Right ventricle myocardium superior (tissue), 1 donor: ENCODE data around the gene CCN5. TPM values are rescaled to one million over a fixed set of nuclear protein-coding genes. Genes with fewer than 3 reads are reported as not detected.
A peak's percentile ranks its signal among the peaks of the same experiment; 100 is the strongest.
"Not testable (repeated sequence)": the region's sequence is repeated elsewhere in the genome, so short reads cannot be mapped to it uniquely, and the experiment has no call there.

Experiments used
- ATAC-seq: fragments of 200-7000 bp; cut with Tn5 transposase; one replicate; pipeline ENCODE4 v1.9.1; 2020; ENCODE audit warnings: mild to moderate bottlenecking; ENCODE audit not compliant: poor library complexity
- DNase-seq: peaks from one replicate; pipeline ENCODE4 v3.0.0-alpha.2; 2020
- intact Hi-C: fragments of 100-400 bp; cut with DNase I; formaldehyde crosslinking; loops from one replicate; pipeline ENCODE4 v1.11.2; 2022
- long read RNA-seq: library from polyadenylated mRNA; unstranded; transcript quantifications from one replicate; pipeline ENCODE4 v2.0.0, GENCODE V29; 2021
- total RNA-seq: library from RNA; stranded (reverse); fragmentation: NEBNext Ultra II Directional; extraction: Animal tissue kit (Norgen Biotek cat#: 25700); gene quantifications from one replicate; pipeline ENCODE4 v1.2.1, GENCODE V29; 2021
- donor health status: DM: no; HTN: yes; CAD: no; lungs with severe emphysema.

Gene CCN5
- total RNA-seq = 15.8 TPM
- long read RNA-seq, transcript WISP2-203 (5 exons, 1,600 nt) = major isoform, 25 of 47 reads
- long read RNA-seq, transcript WISP2-201 (4 exons, 1,403 nt) = minor isoform, 6 of 47 reads
- long read RNA-seq, partial matches to known transcripts = 1 of 47 reads
- long read RNA-seq, other reads (novel, unspliced or antisense) = 14 of 47 reads

GRCh38 chr20:44714701-44715498, at the start of gene CCN5:
Gene CCN5 (plus strand): TSS chr20:44715369. CDS start chr20:44715391, 22 bp downstream.
- intact Hi-C loops = no loop called here
- DNase-seq = peak; percentile 96

GRCh38 chr20:44666066-44666465, 49.1 kb upstream of the CCN5 start:
- no peak for DNase-seq
- intact Hi-C loops = no loop called here
- ATAC-seq = no peak

More at GRCh38 chr20:44714701-44715498, at the start of gene CCN5:
- peak; percentile 89 for ATAC-seq

- ATAC-seq, intact Hi-C loops: not testable (repeated sequence)
These were observed 44.3 kb upstream of the CCN5 start for GRCh38 chr20:44670851-44671250.

GRCh38 chr20:44671541-44671940, 43.6 kb upstream of the CCN5 start:
- DNase-seq, intact Hi-C loops, ATAC-seq: not testable (repeated sequence)

More at GRCh38 chr20:44670851-44671250, 44.3 kb upstream of the CCN5 start:
- DNase-seq = not testable (repeated sequence)

- DNase-seq, ATAC-seq, intact Hi-C loops: not testable (repeated sequence)
These were observed 42.8 kb upstream of the CCN5 start for GRCh38 chr20:44672318-44672902.

GRCh38 chr20:44678242-44678641, 36.9 kb upstream of the CCN5 start:
- ATAC-seq (no peak), DNase-seq (no peak)
- intact Hi-C loops = no loop called here

GRCh38 chr20:44678990-44679611, 36.1 kb upstream of the CCN5 start:
- intact Hi-C loops = no loop called here
- DNase-seq (no peak), ATAC-seq (no peak)

- DNase-seq (no peak), ATAC-seq (no peak)
- intact Hi-C loops = loop anchor here (5.0 kb wide), 1 partner anchor 185 kb away; no protein-coding TSS in a partner anchor
These were observed 33.2 kb upstream of the CCN5 start for GRCh38 chr20:44681796-44682566.

GRCh38 chr20:44683263-44684046, 31.7 kb upstream of the CCN5 start:
- DNase-seq (no peak), ATAC-seq (peak; percentile 79)
- intact Hi-C loops = loop anchor here (5.0 kb wide), 1 partner anchor 184 kb away; no protein-coding TSS in a partner anchor

GRCh38 chr20:44684047-44684967, 30.9 kb upstream of the CCN5 start:
- DNase-seq (no peak), ATAC-seq (peak; percentile 14)
- intact Hi-C loops = loop anchor here (5.0 kb wide), 1 partner anchor 183 kb away; no protein-coding TSS in a partner anchor

- intact Hi-C loops = no loop called here
- no peak for DNase-seq
- no peak for ATAC-seq
These were observed 28.2 kb upstream of the CCN5 start for GRCh38 chr20:44686934-44687333.

GRCh38 chr20:44688053-44688625, 27.0 kb upstream of the CCN5 start:
- ATAC-seq (no peak), DNase-seq (no peak)
- intact Hi-C loops = no loop called here

GRCh38 chr20:44689809-44690208, 25.4 kb upstream of the CCN5 start:
- ATAC-seq (no peak), DNase-seq (no peak)
- intact Hi-C loops = no loop called here

GRCh38 chr20:44690781-44691423, 24.3 kb upstream of the CCN5 start:
- ATAC-seq = peak; percentile 63
- intact Hi-C loops = no loop called here
- no peak for DNase-seq

- ATAC-seq (peak; percentile 87), DNase-seq (peak; percentile 87)
- intact Hi-C loops = no loop called here
These were observed 23.4 kb upstream of the CCN5 start for GRCh38 chr20:44691424-44692423.
